ENCODE results near the gene ZC3H10.

DNA sequence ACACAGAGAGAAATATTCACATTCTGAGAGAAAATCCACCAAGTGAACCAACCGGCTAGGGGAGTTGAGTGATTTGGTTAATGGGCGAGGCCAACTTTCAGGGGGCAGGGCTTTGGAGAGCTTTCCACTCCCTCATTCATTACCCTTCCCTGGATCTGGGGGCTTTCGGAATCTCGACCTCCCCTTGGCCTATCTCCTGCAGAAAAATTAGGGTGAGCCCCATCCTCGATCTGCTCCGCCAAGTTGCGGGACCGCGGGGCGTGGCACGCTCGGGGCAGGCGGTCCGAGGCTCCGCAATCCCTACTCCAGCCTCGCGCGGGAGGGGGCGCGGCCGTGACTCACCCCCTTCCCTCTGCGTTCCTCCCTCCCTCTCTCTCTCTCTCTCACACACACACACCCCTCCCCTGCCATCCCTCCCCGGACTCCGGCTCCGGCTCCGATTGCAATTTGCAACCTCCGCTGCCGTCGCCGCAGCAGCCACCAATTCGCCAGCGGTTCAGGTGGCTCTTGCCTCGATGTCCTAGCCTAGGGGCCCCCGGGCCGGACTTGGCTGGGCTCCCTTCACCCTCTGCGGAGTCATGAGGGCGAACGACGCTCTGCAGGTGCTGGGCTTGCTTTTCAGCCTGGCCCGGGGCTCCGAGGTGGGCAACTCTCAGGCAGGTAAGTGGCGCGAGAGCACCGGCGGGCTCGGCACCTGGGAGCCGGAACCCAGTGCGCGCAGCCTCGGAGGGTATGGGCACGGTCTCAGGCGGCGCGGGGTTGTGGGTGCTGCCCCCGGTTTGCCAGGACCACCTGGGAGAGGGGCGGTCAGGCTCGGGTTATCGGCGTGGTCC is 38.1 kb upstream of the ZC3H10 start, which contains the start of gene ERBB3:
- TF ChIP-seq, protein P1, sequence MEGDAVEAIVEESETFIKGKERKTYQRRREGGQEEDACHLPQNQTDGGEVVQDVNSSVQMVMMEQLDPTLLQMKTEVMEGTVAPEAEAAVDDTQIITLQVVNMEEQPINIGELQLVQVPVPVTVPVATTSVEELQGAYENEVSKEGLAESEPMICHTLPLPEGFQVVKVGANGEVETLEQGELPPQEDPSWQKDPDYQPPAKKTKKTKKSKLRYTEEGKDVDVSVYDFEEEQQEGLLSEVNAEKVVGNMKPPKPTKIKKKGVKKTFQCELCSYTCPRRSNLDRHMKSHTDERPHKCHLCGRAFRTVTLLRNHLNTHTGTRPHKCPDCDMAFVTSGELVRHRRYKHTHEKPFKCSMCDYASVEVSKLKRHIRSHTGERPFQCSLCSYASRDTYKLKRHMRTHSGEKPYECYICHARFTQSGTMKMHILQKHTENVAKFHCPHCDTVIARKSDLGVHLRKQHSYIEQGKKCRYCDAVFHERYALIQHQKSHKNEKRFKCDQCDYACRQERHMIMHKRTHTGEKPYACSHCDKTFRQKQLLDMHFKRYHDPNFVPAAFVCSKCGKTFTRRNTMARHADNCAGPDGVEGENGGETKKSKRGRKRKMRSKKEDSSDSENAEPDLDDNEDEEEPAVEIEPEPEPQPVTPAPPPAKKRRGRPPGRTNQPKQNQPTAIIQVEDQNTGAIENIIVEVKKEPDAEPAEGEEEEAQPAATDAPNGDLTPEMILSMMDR (IDR thresholded peaks at IDR 0.05; ENCODE audit: low read depth, low read length): no peak
- no peak for TF ChIP-seq POLR2A (IDR thresholded peaks at IDR 0.05; ENCODE audit: extremely low read depth, insufficient read length)

Measured in NB4 (cell line).